Glutamatergic neuron (in vitro differentiated cells): ENCODE data around the gene EIF4E3. TPM values are rescaled to one million over a fixed set of nuclear protein-coding genes. Genes with fewer than 3 reads are reported as not detected.

ENCODE experiments used
- DNase-seq: peaks from one replicate; pipeline ENCODE4 v3.0.0; 2022
- H3K27ac Mint-ChIP-seq: one replicate; pipeline ENCODE4 v1.8.0; 2020; ENCODE audit warnings: mild to moderate bottlenecking, mixed read lengths, inconsistent platforms; ENCODE audit not compliant: unreplicated experiment
- H3K27me3 Mint-ChIP-seq: one replicate; pipeline ENCODE4 v1.8.0; 2020; ENCODE audit warnings: mild to moderate bottlenecking, moderate library complexity, mixed read lengths, inconsistent platforms; ENCODE audit not compliant: unreplicated experiment
- H3K36me3 Mint-ChIP-seq: one replicate; pipeline ENCODE4 v1.8.0; 2020; ENCODE audit warnings: mild to moderate bottlenecking, mixed read lengths, inconsistent platforms; ENCODE audit not compliant: unreplicated experiment
- H3K4me1 Mint-ChIP-seq: one replicate; pipeline ENCODE4 v1.8.0; 2020; ENCODE audit warnings: mild to moderate bottlenecking, low read depth, mixed read lengths, inconsistent platforms; ENCODE audit not compliant: unreplicated experiment
- H3K4me3 Mint-ChIP-seq: one replicate; pipeline ENCODE4 v1.8.0; 2020; ENCODE audit warnings: mild to moderate bottlenecking, mixed read lengths, inconsistent platforms; ENCODE audit not compliant: unreplicated experiment
- H3K9me3 Mint-ChIP-seq: one replicate; pipeline ENCODE4 v1.8.0; 2020; ENCODE audit warnings: mild to moderate bottlenecking, moderate library complexity, mixed read lengths, inconsistent platforms; ENCODE audit not compliant: unreplicated experiment
- total RNA-seq: library from RNA; stranded (reverse); fragmentation: NEBNext Ultra II Directional; extraction: Animal tissue kit (Norgen Biotek cat#: 25700); gene quantifications from one replicate; pipeline ENCODE4 v1.2.1, GENCODE V29; 2021; ENCODE audit not compliant: unreplicated experiment
- TF ChIP-seq, protein P1 (sequence below): fragments of 200-600 bp; sonication (generic); IDR thresholded peaks from one replicate; pipeline ENCODE4 v1.5.0; 2021; ENCODE audit not compliant: partially characterized antibody, unreplicated experiment

The EIF4E3 gene
- total RNA-seq, 1 donor from 2014 or later: 21.9 TPM

DNA sequence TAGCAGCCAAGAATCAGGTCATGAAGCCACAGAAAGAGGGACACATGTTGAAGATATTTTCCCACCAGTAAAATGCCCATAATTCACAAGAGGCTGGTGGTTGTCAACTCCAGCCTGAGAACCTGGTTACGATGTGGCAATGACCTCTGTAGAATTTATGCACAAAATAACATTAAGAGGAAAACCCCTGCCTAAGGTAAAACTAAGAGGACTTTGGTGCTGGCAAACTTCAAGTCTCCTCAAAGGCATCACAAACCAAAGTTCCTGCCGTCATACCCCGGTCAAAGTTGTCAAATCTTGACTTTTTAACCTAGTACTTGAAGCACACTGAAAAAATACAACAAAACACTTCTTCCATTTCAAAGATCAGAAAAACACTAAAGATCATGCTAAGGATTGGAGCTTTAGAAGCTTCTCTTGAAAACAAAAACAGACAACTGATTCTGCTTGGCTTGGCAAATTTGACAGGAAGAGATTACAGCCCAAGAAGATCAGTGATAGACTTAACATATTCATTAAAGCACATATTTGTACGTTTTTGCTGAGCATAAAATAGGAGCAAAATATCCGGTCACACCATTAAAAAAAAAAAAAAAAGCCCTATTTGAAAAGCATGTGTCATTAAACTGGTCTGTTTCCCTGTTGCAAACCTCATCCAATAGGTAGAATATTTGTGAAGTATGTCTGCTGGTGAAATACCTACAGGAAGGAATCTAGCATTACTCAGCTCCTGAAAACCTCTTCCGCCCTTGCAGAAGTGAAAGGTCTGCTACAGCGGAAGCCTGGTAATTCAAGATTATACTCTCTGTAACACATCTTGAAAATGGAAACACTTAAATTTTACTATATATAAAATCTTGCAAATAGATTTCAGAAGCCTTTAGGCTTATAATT lies 22.8 kb downstream of the EIF4E3 start:
- no peaks in the 10 kb centered on the region for H3K27me3 Mint-ChIP-seq
- no peak overlapping the region for H3K4me3 Mint-ChIP-seq
- peaks cover 8% of the 10 kb centered on the region for H3K4me1 Mint-ChIP-seq
- DNase-seq: no peak
- H3K36me3 Mint-ChIP-seq: no peaks in the 10 kb centered on the region
- TF ChIP-seq, protein P1, sequence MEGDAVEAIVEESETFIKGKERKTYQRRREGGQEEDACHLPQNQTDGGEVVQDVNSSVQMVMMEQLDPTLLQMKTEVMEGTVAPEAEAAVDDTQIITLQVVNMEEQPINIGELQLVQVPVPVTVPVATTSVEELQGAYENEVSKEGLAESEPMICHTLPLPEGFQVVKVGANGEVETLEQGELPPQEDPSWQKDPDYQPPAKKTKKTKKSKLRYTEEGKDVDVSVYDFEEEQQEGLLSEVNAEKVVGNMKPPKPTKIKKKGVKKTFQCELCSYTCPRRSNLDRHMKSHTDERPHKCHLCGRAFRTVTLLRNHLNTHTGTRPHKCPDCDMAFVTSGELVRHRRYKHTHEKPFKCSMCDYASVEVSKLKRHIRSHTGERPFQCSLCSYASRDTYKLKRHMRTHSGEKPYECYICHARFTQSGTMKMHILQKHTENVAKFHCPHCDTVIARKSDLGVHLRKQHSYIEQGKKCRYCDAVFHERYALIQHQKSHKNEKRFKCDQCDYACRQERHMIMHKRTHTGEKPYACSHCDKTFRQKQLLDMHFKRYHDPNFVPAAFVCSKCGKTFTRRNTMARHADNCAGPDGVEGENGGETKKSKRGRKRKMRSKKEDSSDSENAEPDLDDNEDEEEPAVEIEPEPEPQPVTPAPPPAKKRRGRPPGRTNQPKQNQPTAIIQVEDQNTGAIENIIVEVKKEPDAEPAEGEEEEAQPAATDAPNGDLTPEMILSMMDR: no peak
- no peaks in the 10 kb centered on the region for H3K9me3 Mint-ChIP-seq
- H3K27ac Mint-ChIP-seq: no peak overlapping the region

DNA sequence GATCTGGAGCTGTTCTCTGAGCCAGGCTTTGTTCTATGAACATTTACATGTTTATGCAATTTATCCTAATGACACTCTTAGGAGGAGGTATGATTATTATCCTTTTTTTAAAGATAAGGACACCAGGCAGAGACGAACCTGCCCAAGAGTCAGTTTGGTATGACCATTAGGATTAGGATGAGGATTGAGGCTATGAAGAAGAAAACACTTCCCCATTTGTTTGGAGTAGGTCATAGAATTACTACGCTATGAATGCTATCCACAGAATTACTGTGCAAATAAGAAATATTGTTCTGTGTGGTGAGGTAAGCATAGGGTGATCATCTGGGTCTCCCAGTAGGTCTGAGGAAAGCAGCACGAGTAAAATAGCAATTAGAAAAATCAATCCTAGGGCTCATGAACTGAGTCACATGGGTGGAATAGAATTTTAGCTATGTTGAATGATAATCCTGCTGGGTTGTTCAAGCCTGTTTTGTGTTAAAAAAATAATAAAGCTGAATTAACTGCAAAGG lies 23.9 kb downstream of the EIF4E3 start:
- H3K36me3 Mint-ChIP-seq: no peaks in the 10 kb centered on the region
- TF ChIP-seq, protein P1: no peak
- no peak for DNase-seq
- peaks cover 8% of the 10 kb centered on the region for H3K4me1 Mint-ChIP-seq
- H3K4me3 Mint-ChIP-seq: no peak overlapping the region
- H3K27me3 Mint-ChIP-seq: no peaks in the 10 kb centered on the region
- H3K9me3 Mint-ChIP-seq: no peaks in the 10 kb centered on the region
- no peak overlapping the region for H3K27ac Mint-ChIP-seq

GRCh38 chr3:71695000-71695482 lies 30.2 kb downstream of the EIF4E3 start:
- H3K9me3 Mint-ChIP-seq: no peaks in the 10 kb centered on the region
- H3K4me3 Mint-ChIP-seq: no peak overlapping the region
- TF ChIP-seq, protein P1: no peak
- no peaks in the 10 kb centered on the region for H3K36me3 Mint-ChIP-seq
- H3K27me3 Mint-ChIP-seq: no peaks in the 10 kb centered on the region
- DNase-seq: no peak
- peaks cover 17% of the 10 kb centered on the region for H3K4me1 Mint-ChIP-seq
- no peak overlapping the region for H3K27ac Mint-ChIP-seq

DNA sequence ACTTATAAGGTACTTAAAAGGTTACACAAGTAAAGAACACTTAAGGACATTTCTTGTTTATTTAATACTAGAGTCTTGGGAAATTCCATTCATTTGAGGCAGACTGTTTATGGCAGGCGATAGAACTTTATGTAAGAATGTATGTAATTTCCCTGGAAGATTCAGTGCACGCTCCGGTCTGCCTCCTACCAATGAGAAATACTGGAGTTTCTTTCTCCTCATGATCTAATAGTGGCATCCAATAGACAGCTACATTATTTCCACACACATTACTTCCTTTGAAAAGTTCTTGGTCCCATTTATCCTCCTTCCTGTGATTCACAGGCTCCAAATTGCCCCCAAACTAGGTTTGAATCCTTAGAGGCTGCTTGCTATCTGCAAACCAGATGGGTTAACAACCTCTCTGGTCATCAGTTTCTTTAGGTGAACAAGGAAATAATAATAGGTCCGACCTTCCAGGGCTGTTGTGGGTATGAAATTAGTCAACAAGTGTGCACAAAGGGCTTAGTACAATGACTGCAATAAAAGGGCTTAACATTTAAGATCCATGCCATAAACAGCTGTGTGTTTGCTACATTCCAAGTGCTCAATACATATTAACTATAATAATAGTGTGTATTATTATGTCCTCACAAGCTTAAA lies 30.7 kb downstream of the EIF4E3 start:
- no peak overlapping the region for H3K4me3 Mint-ChIP-seq
- no peaks in the 10 kb centered on the region for H3K36me3 Mint-ChIP-seq
- no peaks in the 10 kb centered on the region for H3K27me3 Mint-ChIP-seq
- TF ChIP-seq, protein P1: no peak
- no peaks in the 10 kb centered on the region for H3K9me3 Mint-ChIP-seq
- no peak for DNase-seq
- no peak overlapping the region for H3K27ac Mint-ChIP-seq
- peaks cover 19% of the 10 kb centered on the region for H3K4me1 Mint-ChIP-seq

GRCh38 chr3:71693641-71694040 lies 31.6 kb downstream of the EIF4E3 start:
- no peak for DNase-seq
- no peaks in the 10 kb centered on the region for H3K36me3 Mint-ChIP-seq
- H3K27ac Mint-ChIP-seq: no peak overlapping the region
- H3K9me3 Mint-ChIP-seq: no peaks in the 10 kb centered on the region
- TF ChIP-seq, protein P1: no peak
- no peaks in the 10 kb centered on the region for H3K27me3 Mint-ChIP-seq
- H3K4me1 Mint-ChIP-seq: peaks cover 19% of the 10 kb centered on the region
- no peak overlapping the region for H3K4me3 Mint-ChIP-seq
